Endothelial cell of umbilical vein (primary cell): Measurements from ENCODE around the gene PLA2G4E. TPM values are rescaled to one million over a fixed set of nuclear protein-coding genes. Genes with fewer than 3 reads are reported as not detected.
A peak's percentile ranks its signal among the peaks of the same experiment; 100 is the strongest.

ENCODE experiments used
- BruUV-seq: library from RNA; stranded (reverse); fragments of 400-500 nt; replicated peaks from 2 replicates; lab custom pipeline; 2021; lab: Mats Ljungman, UMichigan
- CTCF ChIA-PET: fragments of 300-600, 350-600 bp; sonication (Branson Sonifier 250); formaldehyde crosslinking; loops from one replicate; lab custom pipeline; 2021; ENCODE audit warnings: antibody characterized with exemption, inconsistent platforms; lab: Charles Lee
- POLR2A ChIA-PET: fragments of 300-600, 350-600 bp; sonication (Branson Sonifier 250); formaldehyde crosslinking; loops from one replicate; lab custom pipeline; 2021; ENCODE audit warnings: antibody characterized with exemption, inconsistent platforms; lab: Charles Lee
- DNase-seq: peaks from one replicate; pipeline ENCODE4 v3.0.0-alpha.2; 2011; ENCODE audit warnings: low read depth, low spot score
- FAIRE-seq: peaks from 2 replicates; lab custom pipeline; 2011; peaks lifted over from hg19 to GRCh38; lab: Jason Lieb, UNC
- H2AFZ ChIP-seq: 2 replicates; pipeline ENCODE4 v1.6.0; 2012; ENCODE audit warnings: low read depth, low read length, control low read depth, inconsistent platforms
- H3K27ac ChIP-seq: 2 replicates; pipeline ENCODE4 v1.5.1; 2011; ENCODE audit warnings: low read depth, mild to moderate bottlenecking, control low read depth, low read length, moderate library complexity; ENCODE audit not compliant: insufficient read depth
- H3K27me3 ChIP-seq, 2 experiments: 2 replicates each; pipeline versions ENCODE4 v1.6.0 to v1.6.1; 2011; ENCODE audit warnings: low read length in 2 of 2, mixed read lengths in 1 of 2; ENCODE audit not compliant: control insufficient read depth in 2 of 2, insufficient read depth in 2 of 2
- H3K36me3 ChIP-seq, 2 experiments: 2 replicates in 1 of 2; 3 replicates in 1 of 2; pipeline ENCODE4 v1.5.1; 2011; ENCODE audit warnings: low read length in 2 of 2, mild to moderate bottlenecking in 1 of 2, moderate library complexity in 1 of 2; ENCODE audit not compliant: control insufficient read depth in 2 of 2, insufficient read depth in 2 of 2; ENCODE audit errors: extremely low read depth in 1 of 2
- H3K4me1 ChIP-seq: 3 replicates; pipeline ENCODE4 v1.5.1; 2011; ENCODE audit warnings: mild to moderate bottlenecking, low read length; ENCODE audit not compliant: control insufficient read depth, insufficient read depth; ENCODE audit errors: extremely low read depth
- H3K4me2 ChIP-seq: 2 replicates; pipeline ENCODE4 v1.6.1; 2011; ENCODE audit warnings: low read length, control low read depth, mixed read lengths; ENCODE audit not compliant: insufficient read depth
- H3K4me3 ChIP-seq, 3 experiments: fragments of 200-600 bp in 1 of 3; sonication (generic), shearing (Covaris generic) in 1 of 3; replicated peaks in 1 of 3; 2 replicates each; pipeline ENCODE4 v1.5.1; 2011 to 2016; ENCODE audit warnings: control low read depth in 3 of 3, low read length in 3 of 3, mild to moderate bottlenecking in 2 of 3, inconsistent platforms in 1 of 3, low read depth in 1 of 3, moderate library complexity in 1 of 3; ENCODE audit not compliant: insufficient read depth in 1 of 3
- H3K79me2 ChIP-seq: 2 replicates; pipeline ENCODE4 v1.6.0; 2012; ENCODE audit warnings: low read length, inconsistent platforms; ENCODE audit not compliant: control insufficient read depth, insufficient read depth
- H3K9ac ChIP-seq: replicated peaks from 2 replicates; pipeline ENCODE3; 2011; ENCODE audit warnings: low read length, control low read depth; ENCODE audit not compliant: insufficient read depth; ENCODE audit errors: extremely low read depth
- H3K9me1 ChIP-seq: replicated peaks from 3 replicates; pipeline ENCODE4 v1.6.0; 2011; ENCODE audit warnings: mild to moderate bottlenecking, low read length; ENCODE audit not compliant: control insufficient read depth, insufficient read depth; ENCODE audit errors: extremely low read depth
- H3K9me3 ChIP-seq: replicated peaks from 2 replicates; pipeline ENCODE4 v1.5.1; 2012; ENCODE audit warnings: low read length, inconsistent platforms; ENCODE audit not compliant: control insufficient read depth, insufficient read depth
- H4K20me1 ChIP-seq: replicated peaks from 2 replicates; pipeline ENCODE3; 2011; ENCODE audit warnings: mild to moderate bottlenecking, low read length; ENCODE audit not compliant: control insufficient read depth, insufficient read depth; ENCODE audit errors: extremely low read depth
- CTCF ChIP-seq, 2 donors: IDR thresholded peaks; 1 replicate in 1 of 2; 2 replicates in 1 of 2; pipeline ENCODE4 v1.5.1; 2011; ENCODE audit warnings: low read length in 2 of 2, mild to moderate bottlenecking in 2 of 2, moderate library complexity in 2 of 2, control low read depth in 1 of 2, inconsistent platforms in 1 of 2, low read depth in 1 of 2; ENCODE audit not compliant: insufficient read depth in 1 of 2; ENCODE audit errors: extremely low read depth in 1 of 2
- FOS ChIP-seq: IDR thresholded peaks from 2 replicates; pipeline ENCODE4 v1.6.1; 2011; ENCODE audit warnings: mild to moderate bottlenecking, low read length, moderate library complexity, borderline replicate concordance; ENCODE audit not compliant: insufficient read depth
- GATA2 ChIP-seq: IDR thresholded peaks from 2 replicates; pipeline ENCODE4 v1.7.0; 2011; ENCODE audit warnings: low read depth, mild to moderate bottlenecking, moderate library complexity, mixed read lengths, low read length; ENCODE audit not compliant: insufficient read length, insufficient read depth
- POLR2A ChIP-seq: IDR thresholded peaks from 2 replicates; pipeline ENCODE4 v1.6.1; 2012; ENCODE audit warnings: low read depth, mild to moderate bottlenecking, control low read depth, low read length
- POLR2AphosphoS5 ChIP-seq: IDR thresholded peaks from 2 replicates; pipeline ENCODE4 v1.6.1; 2012; ENCODE audit warnings: low read depth, mild to moderate bottlenecking, control low read depth, low read length, moderate library complexity; ENCODE audit not compliant: insufficient read depth
- dilution Hi-C: fragments of 300-500 bp; cut with MboI; formaldehyde crosslinking; loops from one replicate; pipeline ENCODE4 v1.15.0; 2019; ENCODE audit warnings: low sequenced_read_pairs; ENCODE audit not compliant: extremely low pct_ligation_motif_present
- intact Hi-C: fragments of 100-400 bp; cut with micrococcal nuclease; formaldehyde crosslinking; loops from one replicate; pipeline ENCODE4 v1.10.0; 2022
- polyA plus RNA-seq, 4 experiments: library from polyadenylated mRNA; depleted of rRNA in 3 of 4; stranded (reverse) in 3 of 4; unstranded in 1 of 4; fragments of >200 nt; gene quantifications; 2 replicates each; pipeline versions ENCODE4 v1.2.1 to v1.2.3, GENCODE V29; 2011 to 2012; ENCODE audit warnings: missing spikeins in 1 of 4
- total RNA-seq: library from RNA; stranded (reverse); gene quantifications from 2 replicates; pipeline ENCODE4 v1.2.3, GENCODE V29; 2021

The PLA2G4E gene
- total and polyA plus RNA-seq, 2 donors (not counting 3 experiments of a cell fraction or from before 2014, with no cell fraction given), result not detected

GRCh38 chr15:41967506-41968206 lies 53.2 kb downstream of the PLA2G4E start:
- Histone ChIP-seq H3K27me3 (no peaks in the 10 kb centered on the region), H3K9me3 (no peaks in the 10 kb centered on the region), H3K36me3 (peaks cover 0 to 5% of the 10 kb centered on the region in 2 experiments), H4K20me1 (no peaks in the 10 kb centered on the region), H3K4me3 (peak overlapping the region in 1 of 3 experiments; percentile 20), H3K9ac (peak overlapping the region; percentile 36), H2AFZ (no peak overlapping the region), H3K4me1 (peaks cover 49% of the 10 kb centered on the region), H3K79me2 (peaks cover 96% of the 10 kb centered on the region), H3K4me2 (peak overlapping the region; percentile 71), H3K27ac (peak overlapping the region; percentile 60), H3K9me1 (no peaks in the 10 kb centered on the region)
- BruUV-seq, result no TSS peak
- POLR2A ChIA-PET, result interaction anchor here (1.3 to 1.5 kb wide), 3 partner anchors 10 to 35 kb away, joined by 4 to 15 read pairs (median 6); no protein-coding TSS in a partner anchor
- CTCF ChIA-PET, result interaction anchor here (0.9 to 7.1 kb wide), 9 partner anchors 11 to 63 kb away, joined by 3 to 44 read pairs (median 5); no protein-coding TSS in a partner anchor
- FAIRE-seq (peak; percentile 89), DNase-seq (peak; percentile 73)
- TF ChIP-seq POLR2AphosphoS5 (peak; percentile 47), POLR2A (no peak), GATA2 (no peak), FOS (peak; percentile 8), CTCF (IDR thresholded peaks at IDR 0.05; ENCODE audit: extremely low read depth in 1 of 2, insufficient read depth in 1 of 2, low read depth in 1 of 2, low read length in 2 of 2) (no peak)
- dilution Hi-C loops (no loop called here), intact Hi-C loops (loop anchor here (1.0 kb wide), 1 partner anchor 9 kb away; no protein-coding TSS in a partner anchor)
